H9 (cell line): Measurements from ENCODE around the gene ZFAND5. TPM values are rescaled to one million over a fixed set of nuclear protein-coding genes. Genes with fewer than 3 reads are reported as not detected.
A peak's percentile ranks its signal among the peaks of the same experiment; 100 is the strongest.

ENCODE experiments used
- DNase-seq: peaks from one replicate; pipeline ENCODE4 v3.0.0-alpha.2; 2017
- H2AFZ ChIP-seq: one replicate; pipeline ENCODE4 v1.6.1; 2013; ENCODE audit warnings: mild to moderate bottlenecking, low read length, control low read depth, moderate library complexity
- H2AK5ac ChIP-seq: 2 replicates; pipeline ENCODE4 v1.6.1; 2013; ENCODE audit warnings: low read length, control low read depth, mixed read lengths; ENCODE audit not compliant: insufficient read length
- H2BK120ac ChIP-seq: one replicate; pipeline ENCODE4 v1.6.1; 2013; ENCODE audit warnings: low read depth, mild to moderate bottlenecking, low read length, control low read depth, inconsistent platforms; ENCODE audit not compliant: poor library complexity, severe bottlenecking
- H2BK12ac ChIP-seq: 2 replicates; pipeline ENCODE4 v1.6.1; 2013; ENCODE audit warnings: low read length, control low read depth, mixed read lengths, low read depth; ENCODE audit not compliant: insufficient read length
- H2BK15ac ChIP-seq: 2 replicates; pipeline ENCODE4 v1.6.1; 2013; ENCODE audit warnings: low read depth, low read length, control low read depth
- H2BK20ac ChIP-seq: one replicate; pipeline ENCODE4 v1.6.1; 2013; ENCODE audit warnings: low read depth, mild to moderate bottlenecking, low read length, control low read depth, inconsistent platforms; ENCODE audit not compliant: poor library complexity, severe bottlenecking
- H2BK5ac ChIP-seq: 2 replicates; pipeline ENCODE4 v1.6.1; 2013; ENCODE audit warnings: low read length, control low read depth, mixed read lengths; ENCODE audit not compliant: insufficient read length
- H3K14ac ChIP-seq: 2 replicates; pipeline ENCODE4 v1.6.1; 2013; ENCODE audit warnings: low read length, control low read depth; ENCODE audit not compliant: insufficient read depth
- H3K18ac ChIP-seq: 2 replicates; pipeline ENCODE4 v1.6.1; 2013; ENCODE audit warnings: low read depth, mild to moderate bottlenecking, mixed read lengths, low read length, control low read depth; ENCODE audit not compliant: insufficient read length
- H3K23ac ChIP-seq: 2 replicates; pipeline ENCODE4 v1.6.1; 2013; ENCODE audit warnings: low read length, control low read depth, mixed read lengths, low read depth; ENCODE audit not compliant: insufficient read length
- H3K23me2 ChIP-seq: 2 replicates; pipeline ENCODE4 v1.6.1; 2013; ENCODE audit warnings: low read depth, mild to moderate bottlenecking, mixed read lengths, low read length, control low read depth; ENCODE audit not compliant: insufficient read length, poor library complexity, severe bottlenecking
- H3K27ac ChIP-seq: 2 replicates; pipeline ENCODE4 v1.5.1; 2013; ENCODE audit warnings: low read length, control low read depth, mixed read lengths, low read depth; ENCODE audit not compliant: insufficient read length
- H3K27me3 ChIP-seq: 2 replicates; pipeline ENCODE4 v1.6.1; 2013; ENCODE audit warnings: low read length, control low read depth, inconsistent platforms; ENCODE audit not compliant: insufficient read depth
- H3K4ac ChIP-seq: 2 replicates; pipeline ENCODE4 v1.6.1; 2013; ENCODE audit warnings: low read depth, mild to moderate bottlenecking, control low read depth, inconsistent platforms, low read length, moderate library complexity
- H3K4me1 ChIP-seq: 2 replicates; pipeline ENCODE4 v1.6.1; 2013; ENCODE audit warnings: low read length, control low read depth, inconsistent platforms; ENCODE audit not compliant: insufficient read depth
- H3K4me2 ChIP-seq: 2 replicates; pipeline ENCODE4 v1.6.1; 2013; ENCODE audit warnings: low read length, control low read depth, mixed read lengths; ENCODE audit not compliant: insufficient read length, insufficient read depth
- H3K56ac ChIP-seq: 2 replicates; pipeline ENCODE4 v1.6.1; 2013; ENCODE audit warnings: low read depth, mild to moderate bottlenecking, mixed read lengths, low read length, control low read depth; ENCODE audit not compliant: insufficient read length
- H3K79me1 ChIP-seq: 2 replicates; pipeline ENCODE4 v1.6.1; 2013; ENCODE audit warnings: low read depth, mild to moderate bottlenecking, moderate library complexity, low read length, control low read depth, inconsistent platforms; ENCODE audit not compliant: insufficient read depth, poor library complexity, severe bottlenecking
- H3K79me2 ChIP-seq: 2 replicates; pipeline ENCODE4 v1.6.1; 2013; ENCODE audit warnings: low read length, control low read depth, inconsistent platforms; ENCODE audit not compliant: insufficient read depth
- H3K9ac ChIP-seq: 2 replicates; pipeline ENCODE4 v1.6.1; 2013; ENCODE audit warnings: low read length, control low read depth, mixed read lengths; ENCODE audit not compliant: insufficient read length; ENCODE audit errors: extremely low read depth
- H3K9me3 ChIP-seq: one replicate; pipeline ENCODE4 v1.6.1; 2013; ENCODE audit warnings: low read depth, low read length, inconsistent platforms; ENCODE audit not compliant: control insufficient read depth
- H3T11ph ChIP-seq: one replicate; pipeline ENCODE4 v1.6.1; 2013; ENCODE audit warnings: mild to moderate bottlenecking, low read length, control low read depth, inconsistent platforms
- H4K20me1 ChIP-seq: one replicate; pipeline ENCODE4 v1.6.1; 2013; ENCODE audit not compliant: control insufficient read depth, insufficient read length, insufficient read depth
- H4K5ac ChIP-seq: 2 replicates; pipeline ENCODE4 v1.6.1; 2013; ENCODE audit warnings: low read depth, mild to moderate bottlenecking, mixed read lengths, low read length, control low read depth; ENCODE audit not compliant: insufficient read length
- H4K8ac ChIP-seq: replicated peaks from 2 replicates; pipeline ENCODE4 v1.6.1; 2013; ENCODE audit warnings: low read length, control low read depth, mixed read lengths, low read depth; ENCODE audit not compliant: insufficient read length
- H4K91ac ChIP-seq: 2 replicates; pipeline ENCODE4 v1.6.1; 2013; ENCODE audit warnings: low read depth, mild to moderate bottlenecking, moderate library complexity, mixed read lengths, low read length, control low read depth; ENCODE audit not compliant: insufficient read length
- H3K27ac Mint-ChIP-seq, 3 experiments: 2 replicates in 2 of 3; 3 replicates in 1 of 3; pipeline ENCODE4 v1.8.0; 2020 to 2021; ENCODE audit warnings: mixed read lengths in 3 of 3, mild to moderate bottlenecking in 1 of 3, moderate library complexity in 1 of 3
- H3K27me3 Mint-ChIP-seq: 2 replicates; pipeline ENCODE4 v1.8.0; 2021; ENCODE audit warnings: low read depth, mild to moderate bottlenecking, moderate library complexity, mixed read lengths
- H3K36me3 Mint-ChIP-seq, 3 experiments: 2 replicates in 2 of 3; 3 replicates in 1 of 3; pipeline ENCODE4 v1.8.0; 2020 to 2021; ENCODE audit warnings: low read depth in 3 of 3, mixed read lengths in 3 of 3; ENCODE audit not compliant: insufficient read depth in 1 of 3
- H3K4me1 Mint-ChIP-seq, 2 experiments: 2 replicates each; pipeline ENCODE4 v1.8.0; 2020; ENCODE audit warnings: mixed read lengths in 2 of 2
- H3K4me3 Mint-ChIP-seq, 2 experiments: 2 replicates in 1 of 2; 3 replicates in 1 of 2; pipeline ENCODE4 v1.8.0; 2020 to 2021; ENCODE audit warnings: mild to moderate bottlenecking in 2 of 2, mixed read lengths in 2 of 2, moderate library complexity in 1 of 2
- H3K9me3 Mint-ChIP-seq, 2 experiments: 2 replicates in 1 of 2; 3 replicates in 1 of 2; pipeline ENCODE4 v1.8.0; 2020; ENCODE audit warnings: mild to moderate bottlenecking in 2 of 2, mixed read lengths in 2 of 2, moderate library complexity in 1 of 2
- total RNA-seq: library from RNA; stranded (reverse); gene quantifications from 2 replicates; pipeline ENCODE4 v1.2.1, GENCODE V29; 2021
- TF ChIP-seq, protein P1 (sequence below): fragments of 200-600 bp; sonication (generic); conservative IDR thresholded peaks from 3 replicates; pipeline ENCODE4 v1.8.0; 2021; ENCODE audit warnings: antibody characterized with exemption, mild to moderate bottlenecking

The ZFAND5 gene
- total RNA-seq, 1 experiment from 2014 or later = 304 TPM

DNA sequence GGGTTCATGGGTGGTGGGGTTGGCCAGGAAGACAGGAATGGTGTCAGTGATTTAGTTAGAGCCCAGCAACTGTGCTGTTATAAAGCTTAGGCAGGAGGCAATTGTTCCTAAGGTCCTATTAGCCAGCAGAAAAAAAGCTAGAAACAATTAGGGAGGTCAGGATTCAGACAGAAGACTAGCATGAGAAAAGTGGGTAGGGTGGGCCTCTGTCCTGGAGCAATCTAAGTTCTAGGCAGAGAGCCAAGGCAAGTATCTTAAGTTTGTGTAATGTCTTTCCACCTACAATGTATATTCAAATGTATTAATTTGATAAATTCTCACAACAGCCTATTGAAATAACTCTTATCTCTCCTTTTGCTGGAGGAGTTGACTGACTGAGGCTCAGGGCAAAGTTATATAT is 6.1 kb upstream of the ZFAND5 start:
- Histone ChIP-seq H3K18ac (no peak overlapping the region), H4K8ac (no peak overlapping the region), H4K20me1 (no peaks in the 10 kb centered on the region), H3K79me2 (no peaks in the 10 kb centered on the region), H2BK12ac (no peak overlapping the region), H3K79me1 (no peaks in the 10 kb centered on the region), H4K5ac (no peak overlapping the region), H3K23me2 (no peaks in the 10 kb centered on the region), H2BK20ac (no peak overlapping the region), H3K56ac (no peak overlapping the region), H2BK5ac (no peak overlapping the region), H3K27ac (no peak overlapping the region), H2AFZ (no peak overlapping the region), H3K4me1 (no peaks in the 10 kb centered on the region), H3K23ac (no peak overlapping the region), H3T11ph (no peak overlapping the region), H2AK5ac (no peak overlapping the region), H2BK15ac (no peak overlapping the region), H3K14ac (no peak overlapping the region), H2BK120ac (no peak overlapping the region), H4K91ac (no peak overlapping the region), H3K9me3 (no peaks in the 10 kb centered on the region), H3K4ac (no peak overlapping the region), H3K27me3 (no peaks in the 10 kb centered on the region), H3K9ac (no peak overlapping the region), H3K4me2 (no peak overlapping the region)
- DNase-seq = no peak
- Mint-ChIP-seq H3K4me1 (peaks cover 4 to 7% of the 10 kb centered on the region in 2 experiments; a peak in 3 of 4 replicates), H3K36me3 (no peaks in the 10 kb centered on the region), H3K4me3 (no peak overlapping the region), H3K27ac (peak overlapping the region in 2 of 3 experiments; percentile 66 to 83; a peak in 4 of 7 replicates), H3K27me3 (no peaks in the 10 kb centered on the region), H3K9me3 (no peaks in the 10 kb centered on the region)
- TF ChIP-seq, protein P1, sequence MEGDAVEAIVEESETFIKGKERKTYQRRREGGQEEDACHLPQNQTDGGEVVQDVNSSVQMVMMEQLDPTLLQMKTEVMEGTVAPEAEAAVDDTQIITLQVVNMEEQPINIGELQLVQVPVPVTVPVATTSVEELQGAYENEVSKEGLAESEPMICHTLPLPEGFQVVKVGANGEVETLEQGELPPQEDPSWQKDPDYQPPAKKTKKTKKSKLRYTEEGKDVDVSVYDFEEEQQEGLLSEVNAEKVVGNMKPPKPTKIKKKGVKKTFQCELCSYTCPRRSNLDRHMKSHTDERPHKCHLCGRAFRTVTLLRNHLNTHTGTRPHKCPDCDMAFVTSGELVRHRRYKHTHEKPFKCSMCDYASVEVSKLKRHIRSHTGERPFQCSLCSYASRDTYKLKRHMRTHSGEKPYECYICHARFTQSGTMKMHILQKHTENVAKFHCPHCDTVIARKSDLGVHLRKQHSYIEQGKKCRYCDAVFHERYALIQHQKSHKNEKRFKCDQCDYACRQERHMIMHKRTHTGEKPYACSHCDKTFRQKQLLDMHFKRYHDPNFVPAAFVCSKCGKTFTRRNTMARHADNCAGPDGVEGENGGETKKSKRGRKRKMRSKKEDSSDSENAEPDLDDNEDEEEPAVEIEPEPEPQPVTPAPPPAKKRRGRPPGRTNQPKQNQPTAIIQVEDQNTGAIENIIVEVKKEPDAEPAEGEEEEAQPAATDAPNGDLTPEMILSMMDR = no peak
